Astrocyte of the spinal cord (primary cell): ENCODE data around the gene TCEAL4.

Source experiments
- DNase-seq: peaks from one replicate; pipeline ENCODE4 v3.0.0; 2011; ENCODE audit warnings: low read depth, low spot score
- H3K4me3 ChIP-seq: 2 replicates; pipeline ENCODE4 v1.5.1; 2011; ENCODE audit warnings: low read depth, mild to moderate bottlenecking, low read length, moderate library complexity
- in situ Hi-C: cut with HindIII; loops from 2 replicates; pipeline ENCODE4 v1.10.0; 2017; ENCODE audit warnings: low sequenced_read_pairs
- TF ChIP-seq, protein P1 (sequence below): IDR thresholded peaks from 2 replicates; pipeline ENCODE4 v1.5.1; 2012; ENCODE audit warnings: low read depth, mild to moderate bottlenecking, low read length, inconsistent platforms

Gene TCEAL4

GRCh38 chrX:103610282-103610681 is 25.0 kb downstream of the TCEAL4 start:
- in situ Hi-C loops, result no loop called here
- DNase-seq, result no peak

GRCh38 chrX:103613362-103613890 is 28.1 kb downstream of the TCEAL4 start:
- TF ChIP-seq, protein P1, sequence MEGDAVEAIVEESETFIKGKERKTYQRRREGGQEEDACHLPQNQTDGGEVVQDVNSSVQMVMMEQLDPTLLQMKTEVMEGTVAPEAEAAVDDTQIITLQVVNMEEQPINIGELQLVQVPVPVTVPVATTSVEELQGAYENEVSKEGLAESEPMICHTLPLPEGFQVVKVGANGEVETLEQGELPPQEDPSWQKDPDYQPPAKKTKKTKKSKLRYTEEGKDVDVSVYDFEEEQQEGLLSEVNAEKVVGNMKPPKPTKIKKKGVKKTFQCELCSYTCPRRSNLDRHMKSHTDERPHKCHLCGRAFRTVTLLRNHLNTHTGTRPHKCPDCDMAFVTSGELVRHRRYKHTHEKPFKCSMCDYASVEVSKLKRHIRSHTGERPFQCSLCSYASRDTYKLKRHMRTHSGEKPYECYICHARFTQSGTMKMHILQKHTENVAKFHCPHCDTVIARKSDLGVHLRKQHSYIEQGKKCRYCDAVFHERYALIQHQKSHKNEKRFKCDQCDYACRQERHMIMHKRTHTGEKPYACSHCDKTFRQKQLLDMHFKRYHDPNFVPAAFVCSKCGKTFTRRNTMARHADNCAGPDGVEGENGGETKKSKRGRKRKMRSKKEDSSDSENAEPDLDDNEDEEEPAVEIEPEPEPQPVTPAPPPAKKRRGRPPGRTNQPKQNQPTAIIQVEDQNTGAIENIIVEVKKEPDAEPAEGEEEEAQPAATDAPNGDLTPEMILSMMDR, result no peak
- peak; percentile 13 for DNase-seq
- H3K4me3 ChIP-seq, result no peak overlapping the region
- in situ Hi-C loops, result no loop called here

More at GRCh38 chrX:103610282-103610681, 25.0 kb downstream of the TCEAL4 start:
- TF ChIP-seq, protein P1, result no peak
- no peak overlapping the region for H3K4me3 ChIP-seq

- TF ChIP-seq, protein P1, result no peak
- in situ Hi-C loops, result no loop called here
- no peak for DNase-seq
- H3K4me3 ChIP-seq, result no peak overlapping the region
These were observed 29.7 kb downstream of the TCEAL4 start for GRCh38 chrX:103614999-103615398.

DNA sequence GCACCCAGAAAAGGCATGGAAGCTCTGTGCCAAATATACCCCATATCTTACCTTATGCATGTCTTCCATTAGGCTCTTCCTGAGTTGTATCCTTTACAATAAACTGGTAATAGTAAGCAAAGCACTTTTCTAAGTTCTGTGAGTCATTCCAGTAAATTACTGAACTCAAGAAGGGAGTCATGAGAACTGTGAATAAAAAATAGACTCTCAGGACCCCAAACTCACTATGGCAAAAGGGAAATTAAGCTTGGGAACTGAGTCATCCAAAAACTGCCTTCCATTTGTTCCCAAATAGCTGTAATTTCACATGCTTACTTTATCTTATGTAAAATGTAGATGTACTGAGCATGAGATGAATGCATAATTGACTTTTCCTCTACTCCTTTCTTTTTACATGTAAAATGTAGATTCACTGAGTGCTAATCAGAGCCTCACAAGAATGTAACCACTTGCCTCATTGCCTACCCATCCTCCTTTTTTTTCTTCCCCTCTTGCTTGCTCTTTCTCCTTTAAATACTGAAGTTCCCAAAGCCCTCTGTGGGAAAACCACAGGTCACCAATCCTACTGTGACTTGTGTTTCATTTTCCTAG is 30.6 kb downstream of the TCEAL4 start:
- DNase-seq, result peak; percentile 21
- H3K4me3 ChIP-seq, result no peak overlapping the region
- in situ Hi-C loops, result no loop called here
- TF ChIP-seq, protein P1, result no peak

DNA sequence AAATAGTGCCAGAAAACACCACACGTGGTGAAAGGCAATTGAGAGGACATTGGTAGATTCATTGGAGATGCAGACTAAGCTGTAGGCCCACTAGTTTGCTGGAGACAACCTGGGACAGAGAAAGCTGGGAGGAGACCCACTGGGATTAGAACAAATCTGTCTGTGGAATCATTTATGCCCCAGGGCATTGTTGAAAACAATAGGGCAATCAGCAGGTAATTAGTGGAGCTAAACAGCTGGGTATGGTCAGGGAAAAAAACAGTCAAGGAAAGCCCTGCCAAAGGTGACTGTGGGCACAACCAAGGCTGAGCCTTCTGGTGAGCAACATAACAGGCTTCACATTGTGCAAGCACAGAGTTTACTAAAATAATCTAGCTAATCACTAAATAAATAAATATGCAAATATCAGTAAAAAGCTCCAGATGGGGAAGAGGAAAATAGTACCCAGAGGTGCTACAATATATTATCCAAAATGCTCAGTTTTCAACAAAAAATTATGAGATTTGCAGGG is 31.4 kb downstream of the TCEAL4 start:
- no peak for DNase-seq
- TF ChIP-seq, protein P1, result no peak
- in situ Hi-C loops, result no loop called here
- no peak overlapping the region for H3K4me3 ChIP-seq

GRCh38 chrX:103624111-103624510 is 38.8 kb downstream of the TCEAL4 start:
- H3K4me3 ChIP-seq, result no peak overlapping the region
- in situ Hi-C loops, result no loop called here
- TF ChIP-seq, protein P1, result no peak
- DNase-seq, result peak; percentile 69
